Prostate gland (tissue), 2 donors: ENCODE data around the gene FAM32A.

Experiments
- CTCF ChIP-seq, 4 experiments: fragments of 200-600 bp in 2 of 4; fragments of 450-650 bp in 2 of 4; sonication (generic) in 2 of 4; IDR thresholded peaks; 1 replicate in 3 of 4; 2 replicates in 1 of 4; pipeline ENCODE4 v1.5.1; 2016 to 2019; ENCODE audit warnings: antibody characterized with exemption in 4 of 4, mild to moderate bottlenecking in 2 of 4, moderate library complexity in 2 of 4
- POLR2A ChIP-seq: fragments of 450-650 bp; IDR thresholded peaks from one replicate; pipeline ENCODE4 v1.6.1; 2016; ENCODE audit warnings: antibody characterized with exemption, mild to moderate bottlenecking
- POLR2AphosphoS5 ChIP-seq: sonication (generic); formaldehyde crosslinking; IDR thresholded peaks from one replicate; pipeline ENCODE4 v1.6.1; 2017; ENCODE audit warnings: antibody characterized with exemption

DNA sequence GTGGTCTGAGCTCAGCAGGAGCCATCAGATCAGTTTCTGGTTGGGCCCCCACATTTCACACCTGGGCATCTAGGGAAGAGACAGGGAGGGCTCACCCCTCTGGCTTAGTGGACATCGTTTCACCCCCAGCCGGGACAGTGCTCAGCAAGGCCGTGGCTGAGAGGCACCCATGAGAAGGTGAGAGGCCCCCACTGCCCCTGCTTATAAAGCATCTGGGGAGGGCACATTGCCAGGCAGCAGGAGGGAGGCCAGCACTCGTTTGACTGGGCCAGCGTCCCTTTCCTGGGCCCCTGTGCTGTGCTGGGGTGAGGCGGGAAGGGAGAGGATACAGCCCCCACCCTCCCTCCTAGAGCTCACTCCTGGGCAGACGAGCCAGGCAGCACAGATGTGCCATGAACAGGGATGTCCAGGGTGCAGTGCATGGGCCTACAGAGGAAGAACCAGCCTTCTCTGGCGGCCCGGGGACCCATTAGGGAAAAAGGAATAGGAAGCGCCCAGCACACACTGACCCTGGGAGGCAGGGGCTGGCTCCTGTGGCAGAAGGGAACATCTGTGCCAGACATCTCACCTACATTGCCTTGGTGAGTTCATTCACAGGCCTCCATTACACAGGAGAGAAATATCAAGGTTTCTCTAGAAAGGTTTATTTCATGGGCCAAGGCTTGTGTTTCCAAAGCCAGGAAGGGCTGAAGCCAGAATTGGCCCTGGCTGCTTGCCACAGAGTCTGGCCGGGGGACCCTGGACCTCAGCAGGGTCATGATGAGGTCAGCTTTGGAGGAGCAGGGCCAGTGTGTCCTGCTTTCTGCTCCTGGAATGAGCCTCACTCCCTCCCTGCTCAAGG lies 20.2 kb downstream of the FAM32A start:
- no peak for TF ChIP-seq POLR2AphosphoS5
- TF ChIP-seq POLR2A: no peak
- TF ChIP-seq CTCF (IDR thresholded peaks at IDR 0.05): no peak
